Nephron (organoid): ENCODE measurements around the gene SMYD1.

Experiments used
- H3K27ac Mint-ChIP-seq, 3 experiments: 2 replicates each; pipeline ENCODE4 v1.8.0; 2020; ENCODE audit warnings: mixed read lengths in 3 of 3, mild to moderate bottlenecking in 2 of 3, moderate library complexity in 1 of 3
- H3K27me3 Mint-ChIP-seq: 2 replicates; pipeline ENCODE4 v1.8.0; 2021; ENCODE audit warnings: low read depth, mild to moderate bottlenecking, moderate library complexity, mixed read lengths
- H3K36me3 Mint-ChIP-seq: 2 replicates; pipeline ENCODE4 v1.8.0; 2020; ENCODE audit warnings: low read depth, mixed read lengths
- H3K4me1 Mint-ChIP-seq: 2 replicates; pipeline ENCODE4 v1.8.0; 2020; ENCODE audit warnings: mixed read lengths
- H3K4me3 Mint-ChIP-seq, 3 experiments: 2 replicates each; pipeline ENCODE4 v1.8.0; 2020; ENCODE audit warnings: mild to moderate bottlenecking in 3 of 3, mixed read lengths in 3 of 3, moderate library complexity in 2 of 3
- H3K9me3 Mint-ChIP-seq: 2 replicates; pipeline ENCODE4 v1.8.0; 2020; ENCODE audit warnings: mixed read lengths
- TF ChIP-seq, protein P1 (sequence below), 3 experiments: fragments of 200-600 bp; sonication (generic); IDR thresholded peaks; one replicate each; pipeline ENCODE4 v1.5.0; 2021; ENCODE audit warnings: antibody characterized with exemption in 3 of 3; ENCODE audit not compliant: unreplicated experiment in 3 of 3

SMYD1 gene

DNA sequence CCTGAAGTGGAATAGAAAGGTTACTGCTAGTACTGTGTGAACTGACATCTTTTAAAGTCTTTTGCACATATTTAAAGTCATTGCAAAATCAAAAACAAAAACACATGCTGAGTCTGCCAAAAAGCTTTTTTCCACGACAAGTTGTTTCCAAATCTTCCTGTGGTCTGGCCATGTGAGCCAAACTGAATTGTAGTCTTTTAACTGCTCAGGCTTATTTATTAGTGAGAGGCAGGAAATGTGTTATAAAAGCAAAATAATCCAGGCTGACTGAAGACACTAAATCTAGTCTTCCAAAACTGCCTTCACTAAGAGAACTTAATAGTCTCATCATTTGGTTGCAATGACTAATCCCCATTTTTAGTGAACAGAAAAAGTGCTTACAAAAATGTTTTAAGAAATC, 14.3 kb upstream of the SMYD1 start:
- H3K4me1 Mint-ChIP-seq, result peaks cover 66% of the 10 kb centered on the region
- H3K27ac Mint-ChIP-seq, result peak overlapping the region; percentile 98 to 99 (median 98)
- H3K36me3 Mint-ChIP-seq, result peaks cover 38% of the 10 kb centered on the region
- TF ChIP-seq, protein P1, sequence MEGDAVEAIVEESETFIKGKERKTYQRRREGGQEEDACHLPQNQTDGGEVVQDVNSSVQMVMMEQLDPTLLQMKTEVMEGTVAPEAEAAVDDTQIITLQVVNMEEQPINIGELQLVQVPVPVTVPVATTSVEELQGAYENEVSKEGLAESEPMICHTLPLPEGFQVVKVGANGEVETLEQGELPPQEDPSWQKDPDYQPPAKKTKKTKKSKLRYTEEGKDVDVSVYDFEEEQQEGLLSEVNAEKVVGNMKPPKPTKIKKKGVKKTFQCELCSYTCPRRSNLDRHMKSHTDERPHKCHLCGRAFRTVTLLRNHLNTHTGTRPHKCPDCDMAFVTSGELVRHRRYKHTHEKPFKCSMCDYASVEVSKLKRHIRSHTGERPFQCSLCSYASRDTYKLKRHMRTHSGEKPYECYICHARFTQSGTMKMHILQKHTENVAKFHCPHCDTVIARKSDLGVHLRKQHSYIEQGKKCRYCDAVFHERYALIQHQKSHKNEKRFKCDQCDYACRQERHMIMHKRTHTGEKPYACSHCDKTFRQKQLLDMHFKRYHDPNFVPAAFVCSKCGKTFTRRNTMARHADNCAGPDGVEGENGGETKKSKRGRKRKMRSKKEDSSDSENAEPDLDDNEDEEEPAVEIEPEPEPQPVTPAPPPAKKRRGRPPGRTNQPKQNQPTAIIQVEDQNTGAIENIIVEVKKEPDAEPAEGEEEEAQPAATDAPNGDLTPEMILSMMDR (IDR thresholded peaks at IDR 0.05; ENCODE audit: unreplicated experiment in 3 of 3), result no peak
- peak overlapping the region; percentile 92 to 96 (median 95) for H3K4me3 Mint-ChIP-seq
- no peaks in the 10 kb centered on the region for H3K27me3 Mint-ChIP-seq
- H3K9me3 Mint-ChIP-seq, result no peaks in the 10 kb centered on the region

DNA sequence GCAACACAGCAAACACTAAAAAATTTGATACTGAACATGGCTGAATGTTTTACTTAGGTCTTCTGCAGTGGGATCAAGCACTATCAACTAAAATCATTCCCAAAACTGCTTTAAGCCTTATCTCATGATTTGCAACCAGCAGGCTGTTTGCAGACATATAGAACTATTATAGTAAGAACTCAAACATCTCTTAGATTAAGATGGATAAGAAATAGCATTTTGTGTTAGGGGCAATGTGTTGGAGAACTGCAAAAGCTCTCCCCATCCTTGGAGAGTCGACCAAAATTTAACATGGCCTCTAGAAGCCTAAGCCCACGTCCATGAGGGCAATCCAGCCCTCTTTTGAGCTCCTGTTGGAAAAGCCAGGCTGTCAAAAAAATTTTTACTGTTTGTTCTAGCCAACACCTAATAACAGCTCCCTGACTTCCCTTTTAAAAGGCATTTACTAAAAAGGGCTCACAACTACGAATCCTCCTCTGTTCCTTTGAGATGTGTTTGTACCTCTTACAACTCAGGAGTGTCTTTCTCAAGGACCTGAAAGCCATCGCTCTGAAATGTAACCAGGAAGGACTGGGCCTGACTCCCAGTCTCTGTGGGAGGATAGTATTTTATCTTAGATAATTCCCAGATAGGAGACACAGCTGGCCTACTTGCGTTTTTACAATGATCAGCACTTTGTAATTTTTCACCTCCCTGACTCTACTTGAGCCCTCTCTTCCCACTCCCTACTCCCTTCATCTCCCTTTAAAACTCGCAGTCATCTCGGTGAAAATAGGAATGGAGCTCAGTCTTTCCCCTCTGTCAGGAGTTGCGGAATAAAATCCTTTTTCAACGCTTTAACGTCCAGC, 13.5 kb upstream of the SMYD1 start:
- Mint-ChIP-seq H3K27me3 (no peaks in the 10 kb centered on the region), H3K9me3 (no peaks in the 10 kb centered on the region), H3K27ac (peak overlapping the region; percentile 98 to 99 (median 98)), H3K4me3 (peak overlapping the region; percentile 92 to 96 (median 95)), H3K4me1 (peaks cover 60% of the 10 kb centered on the region), H3K36me3 (peaks cover 29% of the 10 kb centered on the region)
- TF ChIP-seq, protein P1 (IDR thresholded peaks at IDR 0.05; ENCODE audit: unreplicated experiment in 3 of 3), result no peak

DNA sequence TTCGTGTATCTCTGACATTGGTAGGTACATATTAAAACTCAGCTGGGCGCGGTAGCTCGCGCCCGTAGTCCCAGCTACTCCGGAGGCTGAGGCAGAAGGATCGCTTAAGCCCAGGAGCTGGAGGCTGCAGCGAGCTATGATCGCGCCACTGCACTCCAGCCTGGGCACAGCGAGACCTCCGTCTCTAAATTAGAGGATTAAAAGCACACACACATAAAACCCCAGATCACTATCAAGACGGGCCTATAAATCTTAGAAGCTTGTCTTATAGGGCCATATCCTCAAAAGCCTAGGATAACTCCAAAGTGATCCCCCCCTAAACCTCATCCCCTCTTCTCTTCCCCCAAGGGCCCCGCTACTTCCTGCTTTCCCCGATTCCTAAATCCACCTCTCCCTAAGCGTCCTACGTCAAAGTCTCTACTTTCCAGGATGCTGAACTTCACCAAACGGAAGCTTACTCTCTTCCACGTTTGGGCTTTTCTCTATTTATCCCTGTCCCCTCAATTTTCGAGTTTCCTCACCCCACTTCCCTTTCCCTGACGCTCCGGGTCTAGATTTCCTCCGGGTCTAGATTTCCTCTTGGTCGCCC, 12.7 kb upstream of the SMYD1 start:
- TF ChIP-seq, protein P1 (IDR thresholded peaks at IDR 0.05; ENCODE audit: unreplicated experiment in 3 of 3), result no peak
- H3K27me3 Mint-ChIP-seq, result no peaks in the 10 kb centered on the region
- H3K4me1 Mint-ChIP-seq, result peaks cover 54% of the 10 kb centered on the region
- H3K27ac Mint-ChIP-seq, result peak overlapping the region; percentile 98 to 99 (median 98)
- H3K36me3 Mint-ChIP-seq, result peaks cover 22% of the 10 kb centered on the region
- peak overlapping the region; percentile 92 to 96 (median 95) for H3K4me3 Mint-ChIP-seq
- no peaks in the 10 kb centered on the region for H3K9me3 Mint-ChIP-seq

DNA sequence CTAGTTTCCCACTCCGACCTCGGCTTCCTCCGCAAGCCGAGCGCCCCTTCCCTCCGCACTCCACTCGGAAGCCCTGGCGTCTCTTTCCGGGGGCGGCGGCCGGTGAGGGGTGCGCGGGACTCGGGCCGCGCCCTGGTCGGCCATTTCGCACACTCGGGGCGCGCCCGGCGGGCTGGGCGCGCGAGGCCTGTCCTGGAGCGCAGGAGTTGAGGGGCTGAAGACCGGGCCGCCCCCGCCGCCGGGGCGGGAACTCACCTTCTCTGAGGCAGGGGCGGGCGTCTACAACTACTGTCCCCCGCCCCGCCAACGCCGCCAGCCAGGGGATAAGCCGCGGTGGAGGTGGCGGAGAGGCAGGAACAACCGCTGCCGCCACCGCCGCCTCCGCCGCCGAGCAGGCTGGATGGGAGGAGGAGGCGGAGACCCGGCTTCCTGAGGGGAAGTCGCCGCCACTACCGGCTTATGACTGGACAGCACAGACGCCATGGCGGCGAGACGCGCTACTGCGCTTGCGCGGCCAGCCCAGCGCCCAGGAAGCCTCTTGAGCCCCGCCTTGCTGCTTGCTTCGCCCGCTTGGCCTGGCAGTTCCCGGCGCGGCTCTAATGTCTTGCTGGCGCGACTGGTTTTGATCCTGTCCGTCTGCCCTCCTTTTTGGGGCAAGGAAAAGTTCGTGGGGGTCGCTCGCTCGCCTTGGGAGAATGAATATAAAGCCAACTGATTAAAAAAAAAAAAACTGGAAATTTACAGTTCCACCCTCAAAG, 12.1 kb upstream of the SMYD1 start, which contains the start of gene KRCC1:
Gene KRCC1, minus strand, starts transcription at position 413 of the 758 bp plus-strand sequence. CDS start 27,220 bp downstream, outside the sequence.
- Mint-ChIP-seq H3K9me3 (no peaks in the 10 kb centered on the region), H3K36me3 (peaks cover 19% of the 10 kb centered on the region), H3K4me1 (peaks cover 51% of the 10 kb centered on the region), H3K4me3 (peak within 1 kb of the TSS; percentile 92 to 96 (median 95)), H3K27me3 (no peaks in the 10 kb centered on the region), H3K27ac (peak within 1 kb of the TSS; percentile 98 to 99 (median 99))
- TF ChIP-seq, protein P1 (IDR thresholded peaks at IDR 0.05; ENCODE audit: unreplicated experiment in 3 of 3), result no peak

DNA sequence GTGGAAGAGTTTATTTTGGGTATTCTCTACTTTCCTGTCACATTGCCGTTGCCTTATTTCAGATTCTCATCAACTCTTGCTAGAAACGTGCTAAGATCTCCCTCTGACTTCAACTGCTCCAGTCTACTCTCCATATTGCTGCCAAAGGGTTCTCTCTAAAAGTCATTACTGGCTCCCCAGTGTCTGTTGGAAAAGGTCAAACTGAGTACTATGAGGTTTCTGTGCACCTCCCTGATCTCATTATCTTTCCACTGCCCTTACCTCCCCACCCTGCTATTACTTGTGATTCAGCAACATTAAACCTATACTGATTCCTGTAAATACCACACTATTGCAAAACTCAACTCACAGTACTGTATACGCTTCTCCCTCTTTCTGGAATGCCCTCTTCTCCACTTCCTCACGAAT, 10.2 kb upstream of the SMYD1 start:
- peaks cover 15% of the 10 kb centered on the region for H3K36me3 Mint-ChIP-seq
- TF ChIP-seq, protein P1 (IDR thresholded peaks at IDR 0.05; ENCODE audit: unreplicated experiment in 3 of 3), result no peak
- peak overlapping the region; percentile 92 to 96 (median 92) for H3K4me3 Mint-ChIP-seq
- H3K27ac Mint-ChIP-seq, result peak overlapping the region; percentile 98 to 99 (median 99)
- H3K4me1 Mint-ChIP-seq, result peaks cover 51% of the 10 kb centered on the region
- no peaks in the 10 kb centered on the region for H3K9me3 Mint-ChIP-seq
- H3K27me3 Mint-ChIP-seq, result no peaks in the 10 kb centered on the region
